ENCODE measurements around the gene RNF39. TPM values are rescaled to one million over a fixed set of nuclear protein-coding genes. Genes with fewer than 3 reads are reported as not detected.
A peak's percentile ranks its signal among the peaks of the same experiment; 100 is the strongest.

RNF39 gene
- total and polyA plus RNA-seq, 10 of the 15 experiments (the other 5 are each of a cell fraction or from before 2014, with no cell fraction given), result 0.04 to 0.11 TPM; not detected in 8

GRCh38 chr6:30066082-30066481, 9.5 kb downstream of the RNF39 start:
- in situ Hi-C loops (cut with MboI), result no loop called here
- POLR2A ChIA-PET, result interaction anchor here (0.5 to 1.7 kb wide), 12 partner anchors 21 to 461 kb away, joined by 3 to 14 read pairs (median 4); partner anchors contain the start of genes HLA-A and TRIM26
- H3K4me3 ChIP-seq, result peak overlapping the region; percentile 66
- no peak for TF ChIP-seq POLR2A (IDR thresholded peaks at IDR 0.05; ENCODE audit: low read depth, low read length)
- no peak for TF ChIP-seq IKZF2 (IDR thresholded peaks at IDR 0.05)
- TF ChIP-seq ZNF622 (IDR thresholded peaks at IDR 0.05), result no peak
- TF ChIP-seq EZH2 (IDR thresholded peaks at IDR 0.05; ENCODE audit: borderline replicate concordance, control insufficient read depth, low read depth, low read length), result no peak
- no peak for TF ChIP-seq BCL11A (IDR thresholded peaks at IDR 0.05; ENCODE audit: low read depth, low read length)
- no peak for TF ChIP-seq HCFC1 (IDR thresholded peaks at IDR 0.05; ENCODE audit: low read length)
- TF ChIP-seq RUNX3 (IDR thresholded peaks at IDR 0.05; ENCODE audit: low read length), result no peak
- TF ChIP-seq BACH1 (IDR thresholded peaks at IDR 0.05; ENCODE audit: borderline replicate concordance), result no peak
- TF ChIP-seq CEBPB (IDR thresholded peaks at IDR 0.05; ENCODE audit: borderline replicate concordance in 1 of 2, low read depth in 2 of 2, low read length in 2 of 2), result no peak
- TF ChIP-seq MEF2A (IDR thresholded peaks at IDR 0.05; ENCODE audit: insufficient read depth, low read depth, low read length), result no peak
- TF ChIP-seq HDGF (IDR thresholded peaks at IDR 0.05), result no peak
- TF ChIP-seq, protein P1, sequence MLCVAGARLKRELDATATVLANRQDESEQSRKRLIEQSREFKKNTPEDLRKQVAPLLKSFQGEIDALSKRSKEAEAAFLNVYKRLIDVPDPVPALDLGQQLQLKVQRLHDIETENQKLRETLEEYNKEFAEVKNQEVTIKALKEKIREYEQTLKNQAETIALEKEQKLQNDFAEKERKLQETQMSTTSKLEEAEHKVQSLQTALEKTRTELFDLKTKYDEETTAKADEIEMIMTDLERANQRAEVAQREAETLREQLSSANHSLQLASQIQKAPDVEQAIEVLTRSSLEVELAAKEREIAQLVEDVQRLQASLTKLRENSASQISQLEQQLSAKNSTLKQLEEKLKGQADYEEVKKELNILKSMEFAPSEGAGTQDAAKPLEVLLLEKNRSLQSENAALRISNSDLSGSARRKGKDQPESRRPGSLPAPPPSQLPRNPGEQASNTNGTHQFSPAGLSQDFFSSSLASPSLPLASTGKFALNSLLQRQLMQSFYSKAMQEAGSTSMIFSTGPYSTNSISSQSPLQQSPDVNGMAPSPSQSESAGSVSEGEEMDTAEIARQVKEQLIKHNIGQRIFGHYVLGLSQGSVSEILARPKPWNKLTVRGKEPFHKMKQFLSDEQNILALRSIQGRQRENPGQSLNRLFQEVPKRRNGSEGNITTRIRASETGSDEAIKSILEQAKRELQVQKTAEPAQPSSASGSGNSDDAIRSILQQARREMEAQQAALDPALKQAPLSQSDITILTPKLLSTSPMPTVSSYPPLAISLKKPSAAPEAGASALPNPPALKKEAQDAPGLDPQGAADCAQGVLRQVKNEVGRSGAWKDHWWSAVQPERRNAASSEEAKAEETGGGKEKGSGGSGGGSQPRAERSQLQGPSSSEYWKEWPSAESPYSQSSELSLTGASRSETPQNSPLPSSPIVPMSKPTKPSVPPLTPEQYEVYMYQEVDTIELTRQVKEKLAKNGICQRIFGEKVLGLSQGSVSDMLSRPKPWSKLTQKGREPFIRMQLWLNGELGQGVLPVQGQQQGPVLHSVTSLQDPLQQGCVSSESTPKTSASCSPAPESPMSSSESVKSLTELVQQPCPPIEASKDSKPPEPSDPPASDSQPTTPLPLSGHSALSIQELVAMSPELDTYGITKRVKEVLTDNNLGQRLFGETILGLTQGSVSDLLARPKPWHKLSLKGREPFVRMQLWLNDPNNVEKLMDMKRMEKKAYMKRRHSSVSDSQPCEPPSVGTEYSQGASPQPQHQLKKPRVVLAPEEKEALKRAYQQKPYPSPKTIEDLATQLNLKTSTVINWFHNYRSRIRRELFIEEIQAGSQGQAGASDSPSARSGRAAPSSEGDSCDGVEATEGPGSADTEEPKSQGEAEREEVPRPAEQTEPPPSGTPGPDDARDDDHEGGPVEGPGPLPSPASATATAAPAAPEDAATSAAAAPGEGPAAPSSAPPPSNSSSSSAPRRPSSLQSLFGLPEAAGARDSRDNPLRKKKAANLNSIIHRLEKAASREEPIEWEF (IDR thresholded peaks at IDR 0.05; ENCODE audit: insufficient replicate concordance, low read depth, low read length), result no peak
- no peak for TF ChIP-seq PML (IDR thresholded peaks at IDR 0.05; ENCODE audit: low read length)
- no peak for TF ChIP-seq ZNF384 (IDR thresholded peaks at IDR 0.05; ENCODE audit: borderline replicate concordance, low read depth, low read length)
- TF ChIP-seq EGR1 (IDR thresholded peaks at IDR 0.05; ENCODE audit: borderline replicate concordance in 1 of 2, low read depth in 2 of 2, low read length in 2 of 2), result no peak
- TF ChIP-seq CEBPZ (IDR thresholded peaks at IDR 0.05; ENCODE audit: low read depth, low read length), result no peak
- no peak for TF ChIP-seq NR2F1 (conservative IDR thresholded peaks at IDR 0.05)

More at GRCh38 chr6:30066082-30066481, 9.5 kb downstream of the RNF39 start:
- ChIA-PET SMC1A (ENCODE audit: uncharacterized antibody, unreplicated experiment) (interaction anchor here (0.6 to 2.4 kb wide), 18 partner anchors 12 to 102 kb away, joined by 3 to 15 read pairs (median 4); no protein-coding TSS in a partner anchor), RAD21 (ENCODE audit: unreplicated experiment) (interaction anchor here (0.9 to 3.2 kb wide), 5 partner anchors 27 to 64 kb away, joined by 3 to 18 read pairs (median 3); no protein-coding TSS in a partner anchor), CTCF (interaction anchor here (0.7 to 3.2 kb wide), 6 partner anchors 10 to 416 kb away, joined by 3 to 19 read pairs (median 4); no protein-coding TSS in a partner anchor)
- Histone ChIP-seq H3K9ac (ENCODE audit: control insufficient read depth, insufficient read depth, low read length) (peak overlapping the region; percentile 70), H3K27ac (ENCODE audit: control insufficient read depth, insufficient read depth) (peak overlapping the region; percentile 88), H3K27me3 (replicated peaks in 1 of 2; ENCODE audit: control insufficient read depth in 2 of 2, insufficient read depth in 2 of 2, low read length in 1 of 2) (no peaks in the 10 kb centered on the region), H4K20me1 (ENCODE audit: control insufficient read depth, insufficient read depth) (no peaks in the 10 kb centered on the region), H3K4me2 (ENCODE audit: control insufficient read depth, insufficient read depth) (peak overlapping the region; percentile 79), H3K4me1 (ENCODE audit: control insufficient read depth, insufficient read depth, low read length) (no peaks in the 10 kb centered on the region), H3K79me2 (ENCODE audit: control insufficient read depth, insufficient read depth, low read length) (peaks cover 27% of the 10 kb centered on the region), H3K36me3 (ENCODE audit: control insufficient read depth in 2 of 2, insufficient read depth in 2 of 2, low read length in 1 of 2) (no peaks in the 10 kb centered on the region), H2AFZ (ENCODE audit: control insufficient read depth, low read depth, low read length) (peak overlapping the region; percentile 99), H3K9me3 (replicated peaks; ENCODE audit: control insufficient read depth, insufficient read depth, low read length) (no peaks in the 10 kb centered on the region)
- FAIRE-seq, result no peak
- no TSS peak for BruUV-seq (replicated peaks)
- WGBS (ENCODE audit: insufficient coverage, insufficient replicate concordance, low lambda C conversion rate, missing lambda C conversion rate), result 10% methylated on average over 4 of the region's 4 CpGs
- intact Hi-C loops (cut with micrococcal nuclease; ENCODE audit: unreplicated experiment), result no loop called here
- DNase-seq (ENCODE audit: low read depth, low spot score), result no peak
- ATAC-seq, result no peak
